Myometrial cell (primary cell): ENCODE results near the gene CGN. TPM values are rescaled to one million over a fixed set of nuclear protein-coding genes. Genes with fewer than 3 reads are reported as not detected.

Experiments used
- total RNA-seq: library from RNA; depleted of rRNA; stranded (reverse); fragments of >200 nt; gene quantifications from 2 replicates; pipeline ENCODE4 v1.2.3, GENCODE V29; 2015

Gene CGN, protein sequence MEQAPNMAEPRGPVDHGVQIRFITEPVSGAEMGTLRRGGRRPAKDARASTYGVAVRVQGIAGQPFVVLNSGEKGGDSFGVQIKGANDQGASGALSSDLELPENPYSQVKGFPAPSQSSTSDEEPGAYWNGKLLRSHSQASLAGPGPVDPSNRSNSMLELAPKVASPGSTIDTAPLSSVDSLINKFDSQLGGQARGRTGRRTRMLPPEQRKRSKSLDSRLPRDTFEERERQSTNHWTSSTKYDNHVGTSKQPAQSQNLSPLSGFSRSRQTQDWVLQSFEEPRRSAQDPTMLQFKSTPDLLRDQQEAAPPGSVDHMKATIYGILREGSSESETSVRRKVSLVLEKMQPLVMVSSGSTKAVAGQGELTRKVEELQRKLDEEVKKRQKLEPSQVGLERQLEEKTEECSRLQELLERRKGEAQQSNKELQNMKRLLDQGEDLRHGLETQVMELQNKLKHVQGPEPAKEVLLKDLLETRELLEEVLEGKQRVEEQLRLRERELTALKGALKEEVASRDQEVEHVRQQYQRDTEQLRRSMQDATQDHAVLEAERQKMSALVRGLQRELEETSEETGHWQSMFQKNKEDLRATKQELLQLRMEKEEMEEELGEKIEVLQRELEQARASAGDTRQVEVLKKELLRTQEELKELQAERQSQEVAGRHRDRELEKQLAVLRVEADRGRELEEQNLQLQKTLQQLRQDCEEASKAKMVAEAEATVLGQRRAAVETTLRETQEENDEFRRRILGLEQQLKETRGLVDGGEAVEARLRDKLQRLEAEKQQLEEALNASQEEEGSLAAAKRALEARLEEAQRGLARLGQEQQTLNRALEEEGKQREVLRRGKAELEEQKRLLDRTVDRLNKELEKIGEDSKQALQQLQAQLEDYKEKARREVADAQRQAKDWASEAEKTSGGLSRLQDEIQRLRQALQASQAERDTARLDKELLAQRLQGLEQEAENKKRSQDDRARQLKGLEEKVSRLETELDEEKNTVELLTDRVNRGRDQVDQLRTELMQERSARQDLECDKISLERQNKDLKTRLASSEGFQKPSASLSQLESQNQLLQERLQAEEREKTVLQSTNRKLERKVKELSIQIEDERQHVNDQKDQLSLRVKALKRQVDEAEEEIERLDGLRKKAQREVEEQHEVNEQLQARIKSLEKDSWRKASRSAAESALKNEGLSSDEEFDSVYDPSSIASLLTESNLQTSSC
- not detected in 2 replicates for total RNA-seq

DNA sequence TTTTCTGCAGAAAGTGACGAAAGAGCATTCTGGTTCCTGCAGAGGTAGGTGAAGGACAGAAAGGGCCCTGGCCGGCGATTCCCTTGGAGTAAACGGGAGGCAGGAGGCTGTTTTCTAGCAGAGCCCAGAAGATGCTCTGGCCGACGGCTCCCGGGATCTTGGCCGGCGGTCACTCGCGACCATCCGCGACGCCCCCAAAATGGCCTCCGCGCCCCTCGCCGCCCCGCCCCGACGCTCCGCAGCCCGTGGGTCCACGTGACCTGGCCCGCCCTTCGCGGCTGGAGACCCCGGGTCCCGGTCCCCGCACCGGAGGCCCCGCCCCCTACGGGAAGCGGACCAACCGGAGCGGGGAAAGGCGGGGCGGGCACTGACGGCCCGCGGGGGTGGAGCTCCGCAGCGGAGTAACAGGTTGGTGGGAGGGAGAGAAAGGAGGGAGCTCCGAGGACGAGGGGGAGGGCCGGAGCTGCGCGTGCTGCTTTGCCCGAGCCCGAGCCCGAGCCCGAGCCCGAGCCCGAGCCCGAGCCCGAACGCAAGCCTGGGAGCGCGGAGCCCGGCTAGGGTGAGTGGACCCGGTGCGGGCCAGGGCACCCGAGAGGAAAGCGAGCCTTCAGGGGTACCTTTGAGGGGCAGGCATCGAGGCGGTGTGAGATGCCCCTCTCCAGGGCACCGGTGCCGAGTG lies at the start of gene CGN:
TSS of gene CGN (plus strand) at position 431 of the 679 bp plus-strand sequence. CDS start 7,133 bp downstream, outside the sequence.

DNA sequence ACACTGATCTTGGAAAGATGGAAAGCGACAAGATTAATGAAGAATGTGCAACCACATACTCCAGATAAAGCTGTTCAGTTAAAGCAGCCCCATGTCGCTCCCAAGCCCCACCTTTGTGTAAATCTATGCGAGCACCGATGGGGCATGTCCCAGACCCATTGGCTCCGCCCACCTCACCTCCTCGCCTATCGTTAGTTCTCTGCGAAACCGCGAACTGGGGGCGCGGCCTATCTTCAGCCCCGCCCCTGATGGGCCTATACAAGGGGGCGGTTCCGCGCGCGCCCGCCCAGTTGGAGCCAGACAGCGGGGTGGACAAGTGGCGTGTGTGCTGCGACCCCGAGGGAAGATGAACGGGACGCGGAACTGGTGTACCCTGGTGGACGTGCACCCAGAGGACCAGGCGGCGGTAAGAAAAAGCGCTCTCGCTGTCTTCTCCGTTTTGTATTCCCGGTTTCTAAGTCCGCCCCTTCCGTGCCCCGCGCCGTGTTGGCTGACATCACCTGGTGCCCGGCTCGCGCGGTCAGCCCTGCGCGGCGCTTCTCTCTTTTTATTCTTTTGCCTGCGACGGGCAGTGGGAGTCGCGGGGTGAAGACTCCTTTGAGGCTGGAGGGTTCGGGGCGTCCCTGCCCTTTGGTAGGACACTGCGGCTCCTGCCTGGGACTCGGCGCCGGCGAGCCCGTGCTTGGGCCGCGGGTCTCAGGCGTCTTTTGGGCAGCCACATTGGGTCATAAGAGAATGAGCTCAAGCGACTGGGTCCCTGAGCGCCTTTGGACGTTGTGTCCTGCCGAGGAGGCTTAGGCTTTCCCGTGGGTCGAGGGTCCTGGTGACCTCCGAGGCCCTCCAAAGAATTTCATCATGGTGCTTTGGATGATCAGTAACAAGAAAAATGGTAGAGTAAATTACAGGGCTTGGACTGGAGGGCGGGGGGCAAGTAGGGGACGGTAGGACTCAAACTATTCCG lies 29.1 kb downstream of the CGN start, which contains the start of gene TUFT1:
TSS of gene TUFT1 (plus strand) at position 289 of the 961 bp plus-strand sequence. CDS start at position 347, 58 bp downstream.

Other genes with a start within 250 kb of the CGN start
- gene ZNF687, start 229.1 kb upstream of the CGN start, total RNA-seq, result 15.1 and 24.5 TPM in 2 replicates
- gene PI4KB, start 184.0 kb upstream of the CGN start, total RNA-seq, result 78.7 and 82.9 TPM in 2 replicates
- 49.0 and 49.4 TPM in 2 replicates for gene RFX5, start 164.1 kb upstream of the CGN start, total RNA-seq
- 49.6 and 53.0 TPM in 2 replicates for gene SELENBP1, start 138.7 kb upstream of the CGN start, total RNA-seq
- 401 and 482 TPM in 2 replicates for gene PSMB4, start 111.8 kb upstream of the CGN start, total RNA-seq
- gene POGZ, start 51.9 kb upstream of the CGN start, total RNA-seq, result 14.7 and 15.3 TPM in 2 replicates
- gene TUFT1, start 28.9 kb downstream of the CGN start, total RNA-seq, result 8.1 and 8.5 TPM in 2 replicates
- 13.3 and 16.0 TPM in 2 replicates for gene SNX27, start 100.7 kb downstream of the CGN start, total RNA-seq
- 0.86 TPM in 1 of 2 replicates, not detected in the other for gene CELF3, start 205.4 kb downstream of the CGN start, total RNA-seq
- not detected in 2 replicates for gene RIIAD1, start 210.1 kb downstream of the CGN start, total RNA-seq